ENCODE data around the gene ZDHHC9. TPM values are rescaled to one million over a fixed set of nuclear protein-coding genes. Genes with fewer than 3 reads are reported as not detected.

ZDHHC9 gene
- total RNA-seq, 2 donors from 2014 or later = 34.5 to 41.6 TPM

Other genes starting within 250 kb of the ZDHHC9 start
- gene APLN, start 188.9 kb downstream of the ZDHHC9 start, total RNA-seq = under 1 TPM; 0.22 to 0.40 TPM
- gene XPNPEP2, start 104.9 kb downstream of the ZDHHC9 start, total RNA-seq = 10 to 100 TPM; 11.9 to 22.6 TPM
- 1 to 10 TPM; 1.3 to 7.5 TPM for gene SASH3, start 63.9 kb downstream of the ZDHHC9 start, total RNA-seq
- gene UTP14A, start 62.3 kb upstream of the ZDHHC9 start, total RNA-seq = 10 to 100 TPM; 10.5 to 13.2 TPM
- 10 to 100 TPM; 10.6 to 12.2 TPM for gene BCORL1, start 138.7 kb upstream of the ZDHHC9 start, total RNA-seq

All from left colon (tissue), 2 donors.